Parathyroid adenoma (tissue), 2 donors: ENCODE data around the gene ANKRD33B.

Experiments used
- H2AFZ ChIP-seq: fragments of 300-600 bp; sonication (generic); one replicate; pipeline ENCODE4 v1.7.0; 2017; ENCODE audit warnings: antibody characterized with exemption, mild to moderate bottlenecking
- H3K27ac ChIP-seq: fragments of 300-600 bp; sonication (generic); one replicate; pipeline ENCODE4 v1.7.0; 2017
- H3K27me3 ChIP-seq: fragments of 300-600 bp; sonication (generic); one replicate; pipeline ENCODE4 v1.7.0; 2017; ENCODE audit warnings: low read length; ENCODE audit not compliant: control insufficient read depth, insufficient read depth
- H3K36me3 ChIP-seq: fragments of 300-600 bp; sonication (generic); one replicate; pipeline ENCODE4 v1.7.0; 2017; ENCODE audit warnings: low read length; ENCODE audit not compliant: control insufficient read depth, insufficient read depth
- H3K4me1 ChIP-seq: fragments of 300-600 bp; sonication (generic); one replicate; pipeline ENCODE4 v1.7.0; 2017; ENCODE audit warnings: control low read depth
- H3K4me2 ChIP-seq: fragments of 300-600 bp; sonication (generic); one replicate; pipeline ENCODE4 v1.7.0; 2017; ENCODE audit warnings: low read length
- H3K4me3 ChIP-seq: fragments of 300-600 bp; sonication (generic); one replicate; pipeline ENCODE4 v1.7.0; 2017; ENCODE audit warnings: low read depth, low read length
- H3K79me2 ChIP-seq: fragments of 300-600 bp; sonication (generic); one replicate; pipeline ENCODE4 v1.7.0; 2017; ENCODE audit warnings: control low read depth
- H3K9ac ChIP-seq: fragments of 300-600 bp; sonication (generic); one replicate; pipeline ENCODE4 v1.7.0; 2017; ENCODE audit warnings: mild to moderate bottlenecking
- H3K9me3 ChIP-seq: fragments of 300-600 bp; sonication (generic); one replicate; pipeline ENCODE4 v1.7.0; 2017; ENCODE audit warnings: low read length; ENCODE audit not compliant: control insufficient read depth
- CTCF ChIP-seq: fragments of 300-600 bp; sonication (generic); IDR thresholded peaks from one replicate; pipeline ENCODE4 v1.7.0; 2017; ENCODE audit warnings: antibody characterized with exemption, mild to moderate bottlenecking
- donor health status: primary hyperparathyroidism.

The ANKRD33B gene

GRCh38 chr5:10699987-10700386, 136.1 kb downstream of the ANKRD33B start:
- H3K27ac ChIP-seq: no peak overlapping the region
- no peak overlapping the region for H3K4me3 ChIP-seq
- H3K27me3 ChIP-seq: no peaks in the 10 kb centered on the region
- H3K9ac ChIP-seq: no peak overlapping the region
- peaks cover 4% of the 10 kb centered on the region for H3K79me2 ChIP-seq
- no peak overlapping the region for H2AFZ ChIP-seq
- H3K4me1 ChIP-seq: peaks cover 2% of the 10 kb centered on the region
- no peaks in the 10 kb centered on the region for H3K9me3 ChIP-seq
- no peak overlapping the region for H3K4me2 ChIP-seq
- no peak for TF ChIP-seq CTCF
- H3K36me3 ChIP-seq: no peaks in the 10 kb centered on the region

DNA sequence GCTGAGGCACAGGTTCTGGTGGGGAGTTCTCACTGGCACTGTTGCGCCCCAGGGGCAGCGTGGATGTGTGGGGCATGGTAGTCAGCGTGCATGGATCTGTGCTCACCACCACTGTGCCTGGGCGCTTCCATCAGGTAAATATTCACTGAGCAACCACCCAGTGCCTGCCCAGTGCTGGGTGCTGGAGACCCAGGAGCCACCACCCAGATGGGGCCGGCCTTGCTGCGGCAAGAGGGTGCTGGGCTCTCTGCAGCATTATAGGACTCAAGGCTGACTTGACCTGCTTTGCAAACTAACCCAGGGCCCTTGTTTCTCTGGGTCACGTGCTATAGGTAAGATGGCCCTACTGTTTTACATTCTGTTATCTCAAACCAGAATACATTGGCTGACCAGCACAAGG, 136.6 kb downstream of the ANKRD33B start:
- H3K27ac ChIP-seq: no peak overlapping the region
- H3K27me3 ChIP-seq: no peaks in the 10 kb centered on the region
- no peak overlapping the region for H3K4me2 ChIP-seq
- H3K9me3 ChIP-seq: no peaks in the 10 kb centered on the region
- peaks cover 4% of the 10 kb centered on the region for H3K79me2 ChIP-seq
- H2AFZ ChIP-seq: no peak overlapping the region
- H3K9ac ChIP-seq: no peak overlapping the region
- no peaks in the 10 kb centered on the region for H3K36me3 ChIP-seq
- H3K4me3 ChIP-seq: no peak overlapping the region
- no peak for TF ChIP-seq CTCF
- no peaks in the 10 kb centered on the region for H3K4me1 ChIP-seq

DNA sequence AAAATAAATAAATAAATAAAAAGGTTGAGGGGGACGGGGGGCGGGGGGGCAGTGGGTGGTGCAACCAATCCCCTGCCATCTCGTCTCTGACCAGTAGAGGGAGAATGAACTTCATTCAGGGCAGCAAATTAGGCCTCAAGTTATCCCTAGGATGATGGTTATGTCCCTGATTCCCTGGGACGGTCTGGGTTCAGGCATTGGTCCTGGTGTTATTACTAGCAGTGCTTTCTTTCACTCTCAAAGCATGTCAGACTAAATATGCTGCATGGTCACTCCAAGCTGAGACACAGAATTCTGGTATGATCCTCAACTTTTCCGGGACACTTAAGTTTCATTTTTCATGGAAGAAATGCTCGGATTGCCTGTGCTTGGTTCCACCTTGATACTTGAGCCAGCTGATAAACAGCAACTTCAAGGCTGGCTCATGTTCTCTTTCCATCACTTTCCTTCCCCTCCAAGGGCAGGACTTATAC, 137.7 kb downstream of the ANKRD33B start:
- Histone ChIP-seq H3K4me2 (no peak overlapping the region), H2AFZ (no peak overlapping the region), H3K4me3 (no peak overlapping the region), H3K79me2 (peaks cover 4% of the 10 kb centered on the region), H3K36me3 (no peaks in the 10 kb centered on the region), H3K27me3 (no peaks in the 10 kb centered on the region), H3K9ac (no peak overlapping the region), H3K4me1 (no peaks in the 10 kb centered on the region), H3K9me3 (no peaks in the 10 kb centered on the region), H3K27ac (no peak overlapping the region)
- TF ChIP-seq CTCF: peak; percentile 41

GRCh38 chr5:10702040-10702629, 138.3 kb downstream of the ANKRD33B start:
- H3K9ac ChIP-seq: no peak overlapping the region
- H3K27ac ChIP-seq: no peak overlapping the region
- H3K4me1 ChIP-seq: no peaks in the 10 kb centered on the region
- H2AFZ ChIP-seq: no peak overlapping the region
- H3K27me3 ChIP-seq: no peaks in the 10 kb centered on the region
- no peaks in the 10 kb centered on the region for H3K36me3 ChIP-seq
- H3K79me2 ChIP-seq: peaks cover 4% of the 10 kb centered on the region
- H3K4me2 ChIP-seq: no peak overlapping the region
- no peak overlapping the region for H3K4me3 ChIP-seq
- no peaks in the 10 kb centered on the region for H3K9me3 ChIP-seq
- no peak for TF ChIP-seq CTCF

DNA sequence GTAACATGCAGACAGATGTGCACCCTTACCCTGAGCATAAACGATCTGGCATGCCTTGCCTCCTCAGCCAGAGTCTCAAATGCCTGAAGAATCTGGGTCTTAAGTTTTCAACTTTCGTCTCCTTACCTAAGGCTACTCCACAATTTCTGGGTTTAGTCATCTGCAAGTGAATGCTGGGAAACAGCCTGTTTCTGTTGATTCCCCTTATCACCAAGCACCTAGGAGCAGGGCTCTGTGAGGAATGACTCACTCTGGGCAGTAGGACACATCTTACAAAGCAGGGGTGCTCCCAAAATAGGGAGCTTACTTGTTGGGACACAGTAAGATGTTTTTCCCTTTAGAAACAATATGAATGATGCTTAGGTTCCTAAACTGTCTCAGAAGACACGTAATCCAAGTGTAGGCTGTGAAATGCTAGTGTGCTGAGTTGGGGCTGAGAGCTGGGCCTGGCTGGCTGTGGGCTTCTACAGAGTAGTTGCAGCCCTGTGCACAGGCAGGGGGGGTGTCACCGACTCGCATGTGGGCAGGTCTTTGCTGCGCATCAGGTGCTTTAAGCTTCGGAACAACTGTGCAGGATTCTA, 139.1 kb downstream of the ANKRD33B start:
- H3K36me3 ChIP-seq: no peaks in the 10 kb centered on the region
- no peak overlapping the region for H2AFZ ChIP-seq
- no peak overlapping the region for H3K27ac ChIP-seq
- no peaks in the 10 kb centered on the region for H3K27me3 ChIP-seq
- H3K9me3 ChIP-seq: no peaks in the 10 kb centered on the region
- H3K4me1 ChIP-seq: no peaks in the 10 kb centered on the region
- H3K79me2 ChIP-seq: peaks cover 4% of the 10 kb centered on the region
- no peak overlapping the region for H3K4me2 ChIP-seq
- no peak for TF ChIP-seq CTCF
- H3K9ac ChIP-seq: no peak overlapping the region
- H3K4me3 ChIP-seq: no peak overlapping the region
